Suprapubic skin (tissue), 4 donors: ENCODE measurements around the gene RFC2. TPM values are rescaled to one million over a fixed set of nuclear protein-coding genes. Genes with fewer than 3 reads are reported as not detected.
A peak's percentile ranks its signal among the peaks of the same experiment; 100 is the strongest.

ENCODE experiments used
- DNase-seq, 2 donors: peaks; one replicate each; pipeline ENCODE4 v3.0.0-alpha.2; 2019; ENCODE audit warnings: low spot score in 2 of 2
- H3K27ac ChIP-seq: fragments of 200-600 bp; sonication (generic); one replicate; pipeline ENCODE4 v1.5.1; 2019
- H3K27me3 ChIP-seq: fragments of 200-600 bp; sonication (generic); one replicate; pipeline ENCODE4 v1.5.1; 2019
- H3K36me3 ChIP-seq: fragments of 200-600 bp; sonication (generic); one replicate; pipeline ENCODE4 v1.5.1; 2019
- H3K4me1 ChIP-seq: fragments of 200-600 bp; sonication (generic); one replicate; pipeline ENCODE4 v1.5.1; 2019
- H3K4me3 ChIP-seq: fragments of 200-600 bp; sonication (generic); one replicate; pipeline ENCODE4 v1.5.1; 2019; ENCODE audit warnings: mild to moderate bottlenecking
- H3K9me3 ChIP-seq: fragments of 200-600 bp; sonication (generic); one replicate; pipeline ENCODE4 v1.5.1; 2019
- CTCF ChIP-seq, 2 donors: fragments of 200-600 bp in 1 of 2; fragments of 450-650 bp in 1 of 2; sonication (generic) in 1 of 2; IDR thresholded peaks; one replicate each; pipeline ENCODE4 v1.5.1; 2016 to 2019; ENCODE audit warnings: antibody characterized with exemption in 2 of 2, mild to moderate bottlenecking in 1 of 2, moderate library complexity in 1 of 2
- EP300 ChIP-seq: sonication (generic); formaldehyde crosslinking; IDR thresholded peaks from one replicate; pipeline ENCODE4 v1.6.1; 2017; ENCODE audit warnings: antibody characterized with exemption
- POLR2A ChIP-seq, 2 donors: fragments of 450-650 bp; IDR thresholded peaks; one replicate each; pipeline ENCODE4 v1.6.1; 2017; ENCODE audit warnings: antibody characterized with exemption in 2 of 2, mild to moderate bottlenecking in 2 of 2, moderate library complexity in 2 of 2
- POLR2AphosphoS5 ChIP-seq, 3 donors: sonication (generic); formaldehyde crosslinking; IDR thresholded peaks; one replicate each; pipeline ENCODE4 v1.6.1; 2017; ENCODE audit warnings: antibody characterized with exemption in 3 of 3
- WGBS: methylation state at CpG from one replicate; pipeline ENCODE4 v1.1.5; 2018; 5-methylcytosine and 5-hydroxymethylcytosine counted together
- total RNA-seq, 4 donors: library from RNA; depleted of rRNA; stranded (reverse); fragments of >200 nt; gene quantifications; one replicate each; pipeline ENCODE4 v1.1.0, GENCODE V29; 2016

The RFC2 gene
- total RNA-seq, 4 donors from 2014 or later = 15.0 to 17.2 (median 16.4) TPM

DNA sequence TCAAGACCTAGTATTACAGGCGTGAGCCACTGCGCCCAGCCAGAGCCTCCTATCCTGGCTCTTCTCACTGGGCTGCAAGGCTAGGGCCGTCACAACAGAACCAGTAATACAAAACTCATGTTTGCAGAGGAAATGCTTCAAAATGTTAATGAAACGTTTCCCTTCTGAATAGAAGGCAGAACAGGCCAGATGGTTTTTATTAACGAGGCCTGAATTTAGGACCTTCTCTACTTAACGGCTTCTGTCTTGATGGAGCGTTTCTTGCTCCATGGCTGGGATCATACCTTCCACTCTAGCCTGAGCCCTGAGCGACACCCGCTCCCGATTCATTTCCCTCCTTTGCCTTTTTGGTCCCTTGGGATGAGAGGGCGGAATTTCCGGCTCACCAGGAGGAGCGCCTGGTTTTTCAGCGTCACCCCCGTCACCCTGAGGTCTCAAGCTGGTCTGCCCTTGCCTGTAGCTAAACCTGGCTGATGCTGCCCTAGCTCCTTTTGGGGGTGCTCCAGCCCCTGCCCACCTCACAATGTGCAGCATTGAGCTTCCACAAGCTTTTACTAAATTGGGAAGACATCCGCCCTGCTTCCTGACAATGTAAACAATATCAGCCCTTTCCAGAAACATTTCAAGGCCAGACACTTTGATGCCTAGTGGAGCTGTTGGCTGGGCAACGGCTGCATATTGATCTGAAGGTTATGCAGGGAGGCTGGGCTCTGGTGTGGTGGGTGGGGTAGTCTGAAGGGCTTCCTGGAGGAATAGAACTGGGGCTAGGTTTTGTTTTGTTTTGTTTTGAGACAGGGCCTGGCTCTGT, 40.2 kb upstream of the RFC2 start:
- Histone ChIP-seq H3K36me3 (no peaks in the 10 kb centered on the region), H3K9me3 (no peaks in the 10 kb centered on the region), H3K27ac (no peak overlapping the region), H3K4me1 (peaks cover 45% of the 10 kb centered on the region), H3K27me3 (no peaks in the 10 kb centered on the region), H3K4me3 (no peak overlapping the region)
- TF ChIP-seq POLR2AphosphoS5 (IDR thresholded peaks at IDR 0.05) (no peak), EP300 (no peak), CTCF (IDR thresholded peaks at IDR 0.05) (no peak), POLR2A (IDR thresholded peaks at IDR 0.05) (no peak)
- 66% methylated on average over 17 of the region's 17 CpGs for WGBS
- no peak for DNase-seq

DNA sequence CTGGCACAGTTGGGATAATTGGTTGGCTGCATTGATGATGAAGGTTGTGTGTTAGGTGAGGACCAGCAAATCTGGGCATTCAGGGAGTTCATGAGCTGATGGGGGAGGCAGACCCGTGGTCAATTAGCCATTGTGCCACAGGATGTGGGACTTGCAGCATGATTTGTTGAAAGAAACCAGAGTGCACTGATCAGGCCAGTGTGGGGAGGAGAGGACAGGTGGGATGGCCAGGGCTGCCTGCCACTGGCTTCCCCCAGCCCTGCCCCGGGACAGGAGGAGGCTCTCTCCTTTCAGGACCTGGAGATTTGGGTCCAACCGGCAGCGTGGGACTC, 39.3 kb upstream of the RFC2 start:
- TF ChIP-seq POLR2A (IDR thresholded peaks at IDR 0.05) (no peak), EP300 (no peak), POLR2AphosphoS5 (IDR thresholded peaks at IDR 0.05) (no peak), CTCF (IDR thresholded peaks at IDR 0.05) (no peak)
- no peaks in the 10 kb centered on the region for H3K36me3 ChIP-seq
- DNase-seq = no peak
- 78% methylated on average over 4 of the region's 4 CpGs for WGBS
- peaks cover 46% of the 10 kb centered on the region for H3K4me1 ChIP-seq
- no peak overlapping the region for H3K27ac ChIP-seq
- H3K27me3 ChIP-seq = no peaks in the 10 kb centered on the region
- H3K9me3 ChIP-seq = no peaks in the 10 kb centered on the region
- H3K4me3 ChIP-seq = no peak overlapping the region

DNA sequence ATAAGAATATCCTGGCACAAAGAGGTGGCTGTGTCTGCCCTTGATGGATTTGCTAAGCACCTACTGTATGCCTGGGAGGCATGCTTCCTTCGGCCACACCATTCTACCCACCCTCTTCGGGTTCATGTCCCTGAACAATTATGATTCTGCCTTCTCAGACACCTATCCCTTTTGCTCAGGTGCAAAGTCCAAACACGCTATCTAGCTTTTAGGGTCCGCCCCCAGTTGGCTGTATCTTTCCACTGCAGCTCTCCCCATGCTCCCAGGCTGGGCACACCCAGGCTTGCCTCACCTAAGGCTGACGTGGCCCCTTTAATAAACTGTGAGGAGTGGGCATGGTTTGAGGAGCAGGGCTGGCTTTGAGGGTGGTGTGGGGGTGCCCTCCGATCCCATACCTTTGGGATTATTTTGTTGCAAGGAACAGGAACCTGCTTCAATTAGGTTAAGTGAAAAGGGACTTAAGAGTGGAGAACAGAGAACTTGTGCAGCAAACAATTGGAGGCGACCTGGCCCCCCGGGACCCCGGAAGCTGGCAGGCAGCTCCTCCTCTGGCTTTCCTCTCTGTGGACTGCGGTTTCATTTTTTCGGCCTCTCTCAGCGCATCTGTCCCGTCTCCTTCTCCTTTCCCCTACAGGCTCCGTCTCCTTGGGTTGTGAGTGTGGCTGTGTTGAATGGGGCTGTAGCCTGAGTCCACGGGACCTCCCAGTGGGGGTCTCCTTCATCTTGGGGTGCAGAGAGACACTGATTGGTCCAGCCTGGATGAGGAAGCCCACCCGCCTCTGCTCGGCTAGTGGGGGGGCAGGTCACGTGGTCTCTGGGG, 38.8 kb upstream of the RFC2 start:
- DNase-seq = no peak
- peaks cover 52% of the 10 kb centered on the region for H3K4me1 ChIP-seq
- 56% methylated on average over 18 of the region's 18 CpGs for WGBS
- no peak overlapping the region for H3K27ac ChIP-seq
- H3K27me3 ChIP-seq = no peaks in the 10 kb centered on the region
- H3K9me3 ChIP-seq = no peaks in the 10 kb centered on the region
- no peak for TF ChIP-seq POLR2A (IDR thresholded peaks at IDR 0.05)
- TF ChIP-seq EP300 = no peak
- H3K4me3 ChIP-seq = no peak overlapping the region
- H3K36me3 ChIP-seq = no peaks in the 10 kb centered on the region

DNA sequence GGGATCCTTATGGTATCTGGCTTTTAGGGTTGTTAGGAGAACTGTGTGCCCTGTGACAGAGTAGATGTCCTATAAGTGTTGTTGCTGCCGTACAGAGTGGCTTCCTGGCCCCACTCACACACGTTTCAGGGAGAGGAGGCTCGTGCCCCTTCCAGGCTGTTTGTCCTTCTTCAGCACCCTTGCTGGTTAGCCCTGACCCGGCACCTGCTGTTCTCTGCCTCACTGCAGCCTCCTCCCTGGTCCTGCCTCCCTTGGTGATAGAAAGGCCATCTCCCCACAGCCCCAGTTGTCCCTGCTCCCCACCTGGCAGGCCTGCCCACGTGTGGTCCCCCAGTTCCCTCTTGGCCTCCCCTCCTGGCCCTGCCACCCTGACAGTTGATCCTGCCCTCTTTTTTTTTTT, 37.3 kb upstream of the RFC2 start:
- H3K36me3 ChIP-seq = no peaks in the 10 kb centered on the region
- no peaks in the 10 kb centered on the region for H3K27me3 ChIP-seq
- peaks cover 52% of the 10 kb centered on the region for H3K4me1 ChIP-seq
- no peaks in the 10 kb centered on the region for H3K9me3 ChIP-seq
- H3K27ac ChIP-seq = no peak overlapping the region
- 69% methylated on average over 5 of the region's 5 CpGs for WGBS
- DNase-seq = no peak
- H3K4me3 ChIP-seq = no peak overlapping the region
- TF ChIP-seq CTCF (IDR thresholded peaks at IDR 0.05) = no peak
- no peak for TF ChIP-seq POLR2A (IDR thresholded peaks at IDR 0.05)
- TF ChIP-seq EP300 = no peak

DNA sequence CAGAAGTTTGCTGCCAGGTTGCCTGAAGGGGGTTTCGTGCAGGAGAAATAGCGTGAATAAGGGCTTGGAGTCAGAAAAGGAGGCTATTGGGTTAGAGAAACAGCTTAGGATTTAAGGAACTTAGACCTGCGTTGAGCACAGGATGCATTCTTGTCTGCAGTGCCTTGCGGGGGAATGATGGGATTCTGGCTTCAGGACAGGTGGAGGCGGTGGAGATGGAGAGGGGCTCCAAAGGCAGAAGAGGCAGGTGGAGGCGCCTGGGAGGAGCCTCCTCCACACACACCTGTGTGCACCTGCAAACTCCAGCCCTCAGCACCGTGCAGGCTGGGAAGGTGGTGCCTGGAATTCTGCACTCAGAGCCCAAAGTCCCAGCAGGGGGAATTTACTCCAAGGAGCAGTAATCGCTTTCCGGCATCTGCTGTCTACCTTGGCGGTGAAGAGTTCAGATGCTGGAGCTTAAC, 36.8 kb upstream of the RFC2 start:
- Histone ChIP-seq H3K27ac (no peak overlapping the region), H3K27me3 (no peaks in the 10 kb centered on the region), H3K9me3 (no peaks in the 10 kb centered on the region), H3K36me3 (no peaks in the 10 kb centered on the region), H3K4me3 (peak overlapping the region; percentile 77), H3K4me1 (peaks cover 52% of the 10 kb centered on the region)
- TF ChIP-seq EP300 (no peak), POLR2AphosphoS5 (IDR thresholded peaks at IDR 0.05) (no peak), POLR2A (IDR thresholded peaks at IDR 0.05) (no peak), CTCF (IDR thresholded peaks at IDR 0.05) (no peak)
- 48% methylated on average over 10 of the region's 10 CpGs for WGBS
- DNase-seq = no peak
